HCT116 (cell line): ENCODE results near the gene XRCC2. TPM values are rescaled to one million over a fixed set of nuclear protein-coding genes. Genes with fewer than 3 reads are reported as not detected.

Experiments
- ATAC-seq: fragments of 200-7000 bp; cut with Tn5 transposase; 2 replicates; pipeline ENCODE4 v1.9.1; 2020; ENCODE audit warnings: mild to moderate bottlenecking, moderate library complexity
- BruUV-seq: library from RNA; stranded (reverse); fragments of 400-500 nt; replicated peaks from 2 replicates; lab custom pipeline; 2021; lab: Mats Ljungman, UMichigan
- CTCF ChIA-PET: fragments of 300-600 bp; sonication (Branson Sonifier 250); formaldehyde crosslinking; loops from one replicate; lab custom pipeline; 2021; ENCODE audit warnings: antibody characterized with exemption; lab: Charles Lee
- POLR2A ChIA-PET: fragments of 300-600, 350-600 bp; sonication (Branson Sonifier 250); formaldehyde crosslinking; loops from one replicate; lab custom pipeline; 2021; ENCODE audit warnings: antibody characterized with exemption; lab: Charles Lee
- RAD21 ChIA-PET, 2 experiments: fragments of 300-600 bp; sonication (Branson Sonifier 250); formaldehyde crosslinking; loops; one replicate each; lab custom pipeline; 2023; ENCODE audit warnings: low total read pairs in 2 of 2; ENCODE audit not compliant: uncharacterized antibody in 2 of 2, unreplicated experiment in 2 of 2, low non-redundant PET in 1 of 2; lab: Charles Lee
- DNase-seq: peaks from one replicate; pipeline ENCODE4 v3.0.0-alpha.2; 2010; ENCODE audit warnings: low read depth, low spot score
- H2AFZ ChIP-seq: fragments of 200-600 bp; shearing (Covaris generic), sonication (generic); 2 replicates; pipeline ENCODE4 v1.6.1; 2017; ENCODE audit warnings: low read depth, mixed run types, mixed read lengths, antibody characterized with exemption, low read length; ENCODE audit not compliant: poor library complexity, severe bottlenecking
- H3K27ac ChIP-seq: 2 replicates; pipeline ENCODE4 v1.5.1; 2012; ENCODE audit warnings: low read depth, low read length
- H3K27me3 ChIP-seq: fragments of 200-600 bp; sonication (generic); 2 replicates; pipeline ENCODE4 v1.6.1; 2016; ENCODE audit warnings: mixed run types, low read length, mixed read lengths; ENCODE audit not compliant: insufficient read depth
- H3K36me3 ChIP-seq, 2 experiments: fragments of 200-500 bp in 1 of 2; fragments of 200-600 bp in 1 of 2; sonication (Bioruptor generic) in 1 of 2; sonication (generic) in 1 of 2; 2 replicates each; pipeline versions ENCODE4 v1.5.1 to v1.6.1; 2014 to 2016; ENCODE audit warnings: low read length in 2 of 2, inconsistent platforms in 1 of 2, mixed read lengths in 1 of 2, mixed run types in 1 of 2; ENCODE audit not compliant: insufficient read depth in 2 of 2, control insufficient read depth in 1 of 2
- H3K4me1 ChIP-seq, 2 experiments: fragments of 200-600 bp in 1 of 2; sonication (generic) in 1 of 2; 2 replicates each; pipeline versions ENCODE4 v1.5.1 to v1.6.1; 2012 to 2017; ENCODE audit warnings: low read length in 2 of 2, inconsistent platforms in 1 of 2, mild to moderate bottlenecking in 1 of 2, mixed read lengths in 1 of 2, mixed run types in 1 of 2, moderate library complexity in 1 of 2; ENCODE audit not compliant: insufficient read depth in 2 of 2, control insufficient read depth in 1 of 2
- H3K4me2 ChIP-seq: fragments of 200-600 bp; sonication (generic); 2 replicates; pipeline ENCODE4 v1.6.1; 2017; ENCODE audit warnings: mixed run types, low read length, mixed read lengths
- H3K4me3 ChIP-seq, 2 experiments: fragments of 200-600 bp in 1 of 2; sonication (generic) in 1 of 2; replicated peaks in 1 of 2; 2 replicates each; pipeline ENCODE4 v1.5.1; 2011 to 2016; ENCODE audit warnings: low read length in 2 of 2, control low read depth in 1 of 2, low read depth in 1 of 2, mild to moderate bottlenecking in 1 of 2, mixed read lengths in 1 of 2, mixed run types in 1 of 2
- H3K79me2 ChIP-seq: fragments of 200-600 bp; sonication (generic); 2 replicates; pipeline ENCODE4 v1.6.1; 2017; ENCODE audit warnings: mild to moderate bottlenecking, mixed run types, low read length, moderate library complexity, mixed read lengths; ENCODE audit not compliant: insufficient read depth
- H3K9ac ChIP-seq: fragments of 200-600 bp; sonication (generic); 2 replicates; pipeline ENCODE4 v1.6.1; 2016; ENCODE audit warnings: low read length, mixed read lengths
- H3K9me2 ChIP-seq: fragments of 200-600 bp; sonication (generic), shearing (Covaris generic); 2 replicates; pipeline ENCODE4 v1.6.1; 2017; ENCODE audit warnings: mixed run types, mild to moderate bottlenecking, moderate library complexity; ENCODE audit not compliant: insufficient read depth
- H3K9me3 ChIP-seq, 2 experiments: fragments of 200-500 bp in 1 of 2; fragments of 200-600 bp in 1 of 2; sonication (Bioruptor generic) in 1 of 2; sonication (generic) in 1 of 2; 2 replicates each; pipeline ENCODE4 v1.6.1; 2014 to 2017; ENCODE audit warnings: low read length in 2 of 2, mixed read lengths in 2 of 2, inconsistent platforms in 1 of 2, low read depth in 1 of 2, mild to moderate bottlenecking in 1 of 2, mixed run types in 1 of 2, moderate library complexity in 1 of 2; ENCODE audit not compliant: control insufficient read depth in 1 of 2, insufficient read depth in 1 of 2
- H4K20me1 ChIP-seq: fragments of 200-600 bp; sonication (generic), shearing (Covaris generic); 2 replicates; pipeline ENCODE4 v1.6.1; 2017; ENCODE audit warnings: mixed run types, mild to moderate bottlenecking, moderate library complexity; ENCODE audit not compliant: insufficient read depth
- CBX3 ChIP-seq: IDR thresholded peaks from 2 replicates; pipeline ENCODE4 v1.6.1; 2012; ENCODE audit warnings: low read depth
- CEBPB ChIP-seq: IDR thresholded peaks from 2 replicates; pipeline ENCODE4 v1.6.1; 2012; ENCODE audit warnings: low read depth
- CTCF ChIP-seq, 3 experiments: fragments of 200-600 bp in 1 of 3; sonication (generic) in 1 of 3; IDR thresholded peaks in 2 of 3; conservative IDR thresholded peaks in 1 of 3; 2 replicates each; pipeline ENCODE4 v1.5.1; 2012 to 2017; ENCODE audit warnings: low read depth in 2 of 3, low read length in 2 of 3, antibody characterized with exemption in 1 of 3, borderline replicate concordance in 1 of 3, control low read depth in 1 of 3, mild to moderate bottlenecking in 1 of 3, mixed read lengths in 1 of 3, mixed run types in 1 of 3, moderate library complexity in 1 of 3; ENCODE audit not compliant: insufficient read depth in 1 of 3
- ELF1 ChIP-seq: IDR thresholded peaks from 2 replicates; pipeline ENCODE4 v1.6.1; 2012; ENCODE audit warnings: low read depth, borderline replicate concordance
- EZH2phosphoT487 ChIP-seq: fragments of 200-600 bp; IDR thresholded peaks from 2 replicates; pipeline ENCODE4 v1.6.1; 2018; ENCODE audit warnings: antibody characterized with exemption, borderline replicate concordance
- FOSL1 ChIP-seq: IDR thresholded peaks from 2 replicates; pipeline ENCODE4 v1.6.1; 2012; ENCODE audit warnings: low read depth
- POLR2AphosphoS5 ChIP-seq: IDR thresholded peaks from 2 replicates; pipeline ENCODE4 v1.6.1; 2011; ENCODE audit warnings: mild to moderate bottlenecking, low read depth, low read length, moderate library complexity
- REST ChIP-seq: IDR thresholded peaks from 2 replicates; pipeline ENCODE4 v1.6.1; 2012; ENCODE audit warnings: low read depth
- SIN3A ChIP-seq: IDR thresholded peaks from 2 replicates; pipeline ENCODE4 v1.6.1; 2012; ENCODE audit warnings: low read depth
- YY1 ChIP-seq: IDR thresholded peaks from 2 replicates; pipeline ENCODE4 v1.6.1; 2011; ENCODE audit warnings: low read length, low read depth, moderate library complexity, mild to moderate bottlenecking; ENCODE audit not compliant: insufficient replicate concordance; ENCODE audit errors: extremely low read depth
- ZBTB33 ChIP-seq: IDR thresholded peaks from 2 replicates; pipeline ENCODE4 v1.6.1; 2011; ENCODE audit warnings: mild to moderate bottlenecking, low read length, moderate library complexity; ENCODE audit not compliant: insufficient replicate concordance; ENCODE audit errors: extremely low read depth
- intact Hi-C: fragments of 100-400 bp; cut with micrococcal nuclease; formaldehyde crosslinking; loops from 2 replicates; pipeline ENCODE4 v1.10.0; 2022
- total RNA-seq: library from RNA; stranded (reverse); gene quantifications from one replicate; pipeline ENCODE4 v1.2.1, GENCODE V29; 2021; ENCODE audit not compliant: unreplicated experiment

XRCC2 gene
- total RNA-seq, 1 experiment from 2014 or later = 14.8 TPM

GRCh38 chr7:152637920-152638580, 37.9 kb downstream of the XRCC2 start:
- Histone ChIP-seq H3K27ac (no peak overlapping the region), H3K4me3 (no peak overlapping the region), H3K4me1 (no peaks in the 10 kb centered on the region), H2AFZ (no peak overlapping the region), H3K4me2 (no peak overlapping the region), H3K79me2 (no peaks in the 10 kb centered on the region), H4K20me1 (no peaks in the 10 kb centered on the region), H3K9ac (no peak overlapping the region), H3K9me3 (no peaks in the 10 kb centered on the region), H3K36me3 (no peaks in the 10 kb centered on the region)
- no TSS peak for BruUV-seq
- RAD21 ChIA-PET = interaction anchor here in 1 of 2 experiments (0.6 kb wide), 1 partner anchor 43 kb away, joined by 3 read pairs; no protein-coding TSS in a partner anchor
- POLR2A ChIA-PET = no interaction called here
- intact Hi-C loops = no loop called here
- no peak for ATAC-seq
- TF ChIP-seq FOSL1 = no peak
- no peak for TF ChIP-seq YY1
- no peak for TF ChIP-seq ZBTB33
- TF ChIP-seq EZH2phosphoT487 = no peak
- TF ChIP-seq SIN3A = no peak
- no peak for TF ChIP-seq CEBPB
- TF ChIP-seq, all 23 proteins: peak for 0
- no peaks in the 10 kb centered on the region for H3K9me2 ChIP-seq
- no peak for DNase-seq
- CTCF ChIA-PET = no interaction called here
- H3K27me3 ChIP-seq = no peaks in the 10 kb centered on the region

GRCh38 chr7:152637161-152637560, 38.8 kb downstream of the XRCC2 start:
- Histone ChIP-seq H3K9me2 (no peaks in the 10 kb centered on the region), H3K27ac (no peak overlapping the region), H3K9ac (no peak overlapping the region), H3K9me3 (no peaks in the 10 kb centered on the region), H3K4me2 (no peak overlapping the region), H3K27me3 (no peaks in the 10 kb centered on the region), H2AFZ (no peak overlapping the region), H3K36me3 (no peaks in the 10 kb centered on the region), H3K4me1 (no peaks in the 10 kb centered on the region), H4K20me1 (no peaks in the 10 kb centered on the region), H3K4me3 (no peak overlapping the region), H3K79me2 (no peaks in the 10 kb centered on the region)
- no TSS peak for BruUV-seq
- ChIA-PET CTCF (no interaction called here), RAD21 (no interaction called here), POLR2A (no interaction called here)
- DNase-seq (no peak), ATAC-seq (no peak)
- intact Hi-C loops = no loop called here
- no peak for TF ChIP-seq CTCF (IDR thresholded peaks at IDR 0.05 in 2 of 3, conservative IDR thresholded peaks at IDR 0.05 in 1 of 3; ENCODE audit: borderline replicate concordance in 1 of 3, insufficient read depth in 1 of 3, low read depth in 2 of 3, low read length in 2 of 3)
- TF ChIP-seq CBX3 = no peak
- TF ChIP-seq ELF1 = no peak
- no peak for TF ChIP-seq SIN3A
- TF ChIP-seq POLR2AphosphoS5 = no peak
- TF ChIP-seq REST = no peak
- no peak for TF ChIP-seq EZH2phosphoT487
- TF ChIP-seq CEBPB = no peak
